ENCODE measurements around the gene BACH2.

- TF ChIP-seq, protein P1, sequence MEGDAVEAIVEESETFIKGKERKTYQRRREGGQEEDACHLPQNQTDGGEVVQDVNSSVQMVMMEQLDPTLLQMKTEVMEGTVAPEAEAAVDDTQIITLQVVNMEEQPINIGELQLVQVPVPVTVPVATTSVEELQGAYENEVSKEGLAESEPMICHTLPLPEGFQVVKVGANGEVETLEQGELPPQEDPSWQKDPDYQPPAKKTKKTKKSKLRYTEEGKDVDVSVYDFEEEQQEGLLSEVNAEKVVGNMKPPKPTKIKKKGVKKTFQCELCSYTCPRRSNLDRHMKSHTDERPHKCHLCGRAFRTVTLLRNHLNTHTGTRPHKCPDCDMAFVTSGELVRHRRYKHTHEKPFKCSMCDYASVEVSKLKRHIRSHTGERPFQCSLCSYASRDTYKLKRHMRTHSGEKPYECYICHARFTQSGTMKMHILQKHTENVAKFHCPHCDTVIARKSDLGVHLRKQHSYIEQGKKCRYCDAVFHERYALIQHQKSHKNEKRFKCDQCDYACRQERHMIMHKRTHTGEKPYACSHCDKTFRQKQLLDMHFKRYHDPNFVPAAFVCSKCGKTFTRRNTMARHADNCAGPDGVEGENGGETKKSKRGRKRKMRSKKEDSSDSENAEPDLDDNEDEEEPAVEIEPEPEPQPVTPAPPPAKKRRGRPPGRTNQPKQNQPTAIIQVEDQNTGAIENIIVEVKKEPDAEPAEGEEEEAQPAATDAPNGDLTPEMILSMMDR (IDR thresholded peaks at IDR 0.05): no peak
- no peak for TF ChIP-seq POLR2A (IDR thresholded peaks at IDR 0.05; ENCODE audit: low read depth)
- no peak for TF ChIP-seq EP300 (IDR thresholded peaks at IDR 0.05)
These were observed 326.6 kb downstream of the BACH2 start for GRCh38 chr6:89970072-89970471.
